Camera-type eye (tissue), 1 donor: ENCODE data around the gene KRTAP4-9. TPM values are rescaled to one million over a fixed set of nuclear protein-coding genes. Genes with fewer than 3 reads are reported as not detected.

Experiments
- total RNA-seq: library from RNA; depleted of rRNA; stranded (reverse); fragments of >200 nt; gene quantifications from one replicate; pipeline ENCODE4 v1.2.3, GENCODE V29; 2014

The KRTAP4-9 gene
- total RNA-seq, result not detected

GRCh38 chr17:41105347-41105746 lies at the start of gene KRTAP4-9:
Gene KRTAP4-9, plus strand, starts transcription at chr17:41105389. Its CDS starts 0 bp downstream, at chr17:41105389.

DNA sequence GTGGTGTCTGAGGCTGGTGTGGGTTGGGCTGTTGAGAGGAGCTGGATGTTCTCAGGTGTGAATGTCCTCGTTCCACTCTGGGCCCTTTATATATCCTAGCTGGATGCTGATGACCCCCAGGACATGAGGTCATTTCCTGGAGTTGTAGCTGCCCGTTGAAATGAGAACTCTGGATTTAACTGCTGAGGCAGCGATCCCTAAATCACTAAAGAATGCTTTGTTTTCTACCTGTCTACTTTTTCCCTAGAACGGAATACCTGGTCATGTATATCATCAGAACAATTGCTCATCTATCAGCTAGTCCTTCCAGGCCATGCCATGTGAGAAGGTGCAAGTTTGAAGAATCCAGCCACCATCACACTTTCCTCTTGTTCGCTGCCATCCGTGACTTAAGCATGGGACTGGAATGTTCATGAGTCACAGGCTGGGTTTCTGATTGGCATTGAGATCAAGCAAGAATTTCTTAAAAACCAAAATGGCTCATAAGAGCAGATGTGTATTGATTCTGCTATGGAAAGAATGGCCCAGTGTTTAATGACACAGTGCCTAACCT lies 45.1 kb upstream of the KRTAP4-9 start, which contains the start of gene KRTAP2-3:
Gene KRTAP2-3, minus strand, starts transcription at position 63 of the 553 bp plus-strand sequence. CDS start 64 bp downstream, outside the sequence.

DNA sequence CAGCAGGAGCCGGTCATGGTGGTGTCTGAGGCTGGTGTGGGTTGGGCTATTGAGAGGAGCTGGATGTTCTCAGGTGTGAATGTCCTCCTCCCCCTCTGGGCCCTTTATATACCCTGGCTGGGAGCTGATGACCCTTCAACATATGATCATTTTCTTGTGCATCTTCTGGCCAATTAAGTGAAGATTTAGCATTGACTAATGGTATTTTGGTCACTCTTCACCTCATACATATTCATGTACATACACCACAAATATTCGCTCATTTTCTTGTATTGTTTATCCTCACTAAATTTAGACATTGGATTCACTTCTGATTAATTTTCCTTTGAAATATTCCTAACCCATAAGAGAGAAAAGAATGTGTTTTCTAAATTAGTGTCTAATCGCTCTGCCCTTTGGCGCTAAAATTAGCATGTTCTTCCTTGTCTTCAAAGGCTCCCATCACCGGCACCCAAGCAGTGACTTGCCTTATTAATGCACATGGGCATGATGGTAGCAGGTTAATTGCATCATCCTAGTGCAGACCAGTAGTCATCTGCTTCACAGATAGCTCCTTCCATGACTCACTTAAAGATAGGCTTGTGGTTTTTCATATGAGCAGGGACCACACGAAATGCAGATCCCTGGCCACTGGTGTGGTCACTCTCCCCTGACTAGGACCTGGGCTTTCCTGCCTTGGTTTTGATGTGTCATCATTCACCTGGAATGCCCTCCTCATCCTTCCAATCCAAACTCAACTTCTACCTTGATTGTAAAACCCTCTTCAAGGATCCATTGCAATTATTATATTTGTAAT lies 39.2 kb upstream of the KRTAP4-9 start, which contains the start of gene KRTAP2-4:
Gene KRTAP2-4, minus strand, starts transcription at position 51 of the 796 bp plus-strand sequence. Its CDS starts 34 bp downstream, at position 17.

DNA sequence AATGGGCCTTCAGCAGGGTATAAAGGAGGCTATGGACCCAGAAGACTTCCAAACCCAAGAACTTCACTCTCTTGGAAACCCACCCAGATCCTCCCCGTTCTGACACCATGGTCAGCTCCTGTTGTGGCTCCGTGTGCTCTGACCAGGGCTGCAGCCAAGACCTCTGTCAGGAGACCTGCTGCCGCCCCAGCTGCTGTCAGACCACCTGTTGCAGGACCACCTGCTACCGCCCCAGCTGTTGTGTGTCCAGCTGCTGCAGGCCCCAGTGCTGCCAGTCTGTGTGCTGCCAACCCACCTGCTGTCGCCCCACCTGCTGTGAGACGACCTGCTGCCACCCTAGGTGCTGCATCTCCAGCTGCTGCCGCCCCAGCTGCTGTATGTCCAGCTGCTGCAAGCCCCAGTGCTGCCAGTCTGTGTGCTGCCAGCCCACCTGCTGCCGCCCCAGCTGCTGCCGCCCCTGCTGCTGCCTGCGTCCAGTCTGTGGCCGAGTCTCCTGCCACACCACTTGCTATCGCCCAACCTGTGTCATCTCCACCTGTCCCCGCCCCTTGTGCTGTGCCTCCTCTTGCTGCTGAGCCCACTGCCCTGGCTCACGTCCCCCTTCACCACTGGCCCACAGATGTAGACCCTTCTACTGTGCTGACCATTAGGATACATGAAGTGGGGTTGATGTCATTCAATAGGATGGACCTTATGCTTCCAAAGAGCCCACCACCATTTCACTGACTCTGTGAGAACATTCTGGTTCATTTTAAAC lies 20.9 kb upstream of the KRTAP4-9 start, which contains the start of gene KRTAP4-7:
Gene KRTAP4-7, plus strand, starts transcription at position 51 of the 757 bp plus-strand sequence. Its CDS starts 57 bp downstream, at position 108.

DNA sequence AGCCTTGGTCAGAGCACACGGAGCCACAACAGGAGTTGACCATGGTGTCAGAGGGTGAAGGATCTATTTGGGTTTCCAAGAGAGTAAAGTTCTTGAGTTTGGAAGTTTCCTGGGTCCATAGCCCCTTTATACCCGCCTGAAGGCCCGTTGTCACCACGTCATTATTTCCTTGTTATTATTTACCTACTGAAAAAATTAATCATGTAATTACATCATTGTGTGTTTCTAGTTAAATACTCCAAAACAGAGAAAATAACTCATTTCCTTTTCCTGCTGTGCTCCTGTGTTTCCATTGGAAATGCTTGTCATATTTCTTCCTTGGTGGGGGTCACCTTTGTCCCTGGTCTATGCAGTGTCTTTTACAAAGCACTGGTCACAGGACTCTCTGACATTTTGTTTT lies 7.1 kb upstream of the KRTAP4-9 start, which contains the start of gene KRTAP4-8:
Gene KRTAP4-8, minus strand, starts transcription at position 101 of the 400 bp plus-strand sequence. Its CDS starts 58 bp downstream, at position 43.

GRCh38 chr17:41101586-41102259 lies 3.5 kb upstream of the KRTAP4-9 start, which contains the start of gene KRTAP4-16:
Gene KRTAP4-16, minus strand, starts transcription at chr17:41102209. Its CDS starts 0 bp downstream, at chr17:41102209.

DNA sequence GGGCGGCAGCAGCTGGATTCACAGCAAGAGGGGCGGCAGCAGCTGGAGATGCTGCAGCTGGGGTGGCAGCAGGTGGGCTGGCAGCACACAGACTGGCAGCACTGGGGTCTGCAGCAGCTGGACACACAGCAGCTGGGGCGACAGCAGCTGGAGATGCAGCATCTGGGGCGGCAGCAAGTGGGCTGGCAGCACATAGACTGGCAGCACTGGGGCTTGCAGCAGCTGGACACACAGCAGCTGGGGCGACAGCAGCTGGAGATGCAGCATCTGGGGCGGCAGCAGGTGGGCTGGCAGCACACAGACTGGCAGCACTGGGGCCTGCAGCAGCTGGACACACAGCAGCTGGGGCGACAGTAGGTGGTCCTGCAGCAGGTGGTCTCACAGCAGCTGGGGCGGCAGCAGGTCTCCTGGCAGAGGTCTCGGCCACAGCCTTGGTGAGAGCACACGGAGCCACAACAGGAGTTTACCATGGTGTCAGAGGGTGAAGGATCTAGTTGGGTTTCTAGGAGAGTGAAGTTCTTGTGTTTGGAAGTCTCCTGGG lies 12.7 kb downstream of the KRTAP4-9 start, which contains the start of gene KRTAP4-11:
Gene KRTAP4-11, minus strand, starts transcription at position 528 of the 541 bp plus-strand sequence. Its CDS starts 58 bp downstream, at position 470.

GRCh38 chr17:41123991-41124371 lies 18.8 kb downstream of the KRTAP4-9 start, which contains the start of gene KRTAP4-12:
Gene KRTAP4-12, minus strand, starts transcription at chr17:41124182. Its CDS starts 60 bp downstream, at chr17:41124122.

DNA sequence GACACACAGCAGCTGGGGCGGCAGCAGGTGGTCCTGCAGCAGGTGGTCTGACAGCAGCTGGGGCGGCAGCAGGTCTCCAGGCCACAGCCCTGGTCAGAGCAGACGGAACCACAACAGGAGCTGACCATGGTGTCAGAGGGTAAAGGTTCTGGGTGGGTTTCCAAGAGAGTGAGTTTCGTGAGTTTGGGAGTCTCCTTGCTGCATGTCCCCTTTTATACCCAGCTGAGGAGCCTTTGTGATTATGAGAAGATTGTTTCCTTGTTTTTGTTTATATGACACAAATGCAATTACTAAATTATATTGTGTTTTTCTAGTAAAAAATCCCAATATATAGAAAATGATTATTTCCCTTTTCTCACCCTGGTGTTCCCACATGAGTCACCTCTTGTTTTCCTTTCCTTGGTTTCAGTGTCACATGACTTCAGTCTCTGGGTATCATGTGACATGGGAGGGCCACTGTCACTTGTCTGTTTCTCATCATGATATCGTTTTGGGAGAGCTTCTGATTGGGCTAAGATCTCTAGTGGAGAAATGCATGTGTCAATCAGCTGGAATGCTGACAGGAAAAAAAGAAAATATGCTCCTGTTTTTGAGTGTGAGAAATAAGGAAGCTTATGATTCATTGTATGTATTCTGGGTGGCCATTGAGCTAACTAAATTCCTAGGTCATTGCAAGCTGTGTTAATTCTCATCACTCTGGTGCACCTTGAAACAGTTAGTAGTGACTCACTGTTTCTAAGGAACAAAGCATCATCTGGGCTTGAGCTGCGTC lies 35.4 kb downstream of the KRTAP4-9 start, which contains the start of gene KRTAP4-6:
Gene KRTAP4-6, minus strand, starts transcription at position 185 of the 772 bp plus-strand sequence. Its CDS starts 57 bp downstream, at position 128.

DNA sequence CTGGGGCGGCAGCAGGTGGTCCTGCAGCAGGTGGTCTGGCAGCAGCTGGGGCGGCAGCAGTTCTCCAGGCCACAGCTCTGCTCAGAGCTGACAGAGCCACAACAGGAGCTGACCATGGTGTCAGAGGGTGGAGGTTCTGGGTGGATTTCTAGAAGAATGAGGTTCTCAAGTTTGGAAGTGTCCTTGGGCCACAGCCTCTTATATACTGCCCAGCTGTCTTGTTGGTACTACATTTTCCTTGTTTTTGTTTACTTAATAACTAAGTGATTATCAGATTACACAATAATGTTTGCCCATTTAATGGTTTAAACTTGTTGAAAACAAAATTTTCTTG lies 44.4 kb downstream of the KRTAP4-9 start, which contains the start of gene KRTAP4-5:
Gene KRTAP4-5, minus strand, starts transcription at position 174 of the 334 bp plus-strand sequence. Its CDS starts 58 bp downstream, at position 116.

Other genes with a start within 250 kb of the KRTAP4-9 start
- gene KRT12, start 238.2 kb upstream of the KRTAP4-9 start, total RNA-seq, result 50.0 TPM
- gene KRT20, start 220.1 kb upstream of the KRTAP4-9 start, total RNA-seq, result not detected
- 9.0 TPM for gene KRT23, start 167.7 kb upstream of the KRTAP4-9 start, total RNA-seq
- 0.44 TPM for gene KRT39, start 138.4 kb upstream of the KRTAP4-9 start, total RNA-seq
- gene KRT40, start 121.1 kb upstream of the KRTAP4-9 start, total RNA-seq, result 1.4 TPM
- gene KRTAP3-3, start 111.2 kb upstream of the KRTAP4-9 start, total RNA-seq, result not detected
- gene KRTAP3-2, start 105.5 kb upstream of the KRTAP4-9 start, total RNA-seq, result not detected
- not detected for gene KRTAP3-1, start 96.3 kb upstream of the KRTAP4-9 start, total RNA-seq
- not detected for gene KRTAP1-5, start 78.2 kb upstream of the KRTAP4-9 start, total RNA-seq
- gene KRTAP1-4, start 75.2 kb upstream of the KRTAP4-9 start, total RNA-seq, result not detected
- gene KRTAP1-3, start 70.5 kb upstream of the KRTAP4-9 start, total RNA-seq, result not detected
- gene KRTAP1-1, start 63.9 kb upstream of the KRTAP4-9 start, total RNA-seq, result not detected
- gene KRTAP2-1, start 58.1 kb upstream of the KRTAP4-9 start, total RNA-seq, result not detected
- gene KRTAP2-2, start 50.2 kb upstream of the KRTAP4-9 start, total RNA-seq, result not detected
- not detected for gene KRTAP2-3, start 45.3 kb upstream of the KRTAP4-9 start, total RNA-seq
- gene KRTAP2-4, start 39.5 kb upstream of the KRTAP4-9 start, total RNA-seq, result not detected
- gene KRTAP4-7, start 21.2 kb upstream of the KRTAP4-9 start, total RNA-seq, result not detected
- gene KRTAP4-8, start 7.2 kb upstream of the KRTAP4-9 start, total RNA-seq, result not detected
- gene KRTAP4-16, start 3.2 kb upstream of the KRTAP4-9 start, total RNA-seq, result not detected
- gene KRTAP4-11, start 13.0 kb downstream of the KRTAP4-9 start, total RNA-seq, result not detected
- not detected for gene KRTAP4-12, start 18.8 kb downstream of the KRTAP4-9 start, total RNA-seq
- not detected for gene KRTAP4-6, start 35.2 kb downstream of the KRTAP4-9 start, total RNA-seq
- not detected for gene KRTAP4-5, start 44.4 kb downstream of the KRTAP4-9 start, total RNA-seq
- gene KRTAP4-4, start 55.4 kb downstream of the KRTAP4-9 start, total RNA-seq, result not detected
- not detected for gene KRTAP4-3, start 62.8 kb downstream of the KRTAP4-9 start, total RNA-seq
- not detected for gene KRTAP4-2, start 72.8 kb downstream of the KRTAP4-9 start, total RNA-seq
- gene KRTAP4-1, start 79.5 kb downstream of the KRTAP4-9 start, total RNA-seq, result not detected
- not detected for gene KRTAP9-1, start 84.5 kb downstream of the KRTAP4-9 start, total RNA-seq
- gene KRTAP9-2, start 121.3 kb downstream of the KRTAP4-9 start, total RNA-seq, result not detected
- gene KRTAP9-3, start 127.1 kb downstream of the KRTAP4-9 start, total RNA-seq, result not detected
- gene KRTAP9-8, start 132.6 kb downstream of the KRTAP4-9 start, total RNA-seq, result 0.44 TPM
- not detected for gene KRTAP9-4, start 144.3 kb downstream of the KRTAP4-9 start, total RNA-seq
- not detected for gene KRTAP9-9, start 150.0 kb downstream of the KRTAP4-9 start, total RNA-seq
- not detected for gene KRTAP9-6, start 160.0 kb downstream of the KRTAP4-9 start, total RNA-seq
- gene KRTAP9-7, start 170.3 kb downstream of the KRTAP4-9 start, total RNA-seq, result not detected
- gene KRTAP29-1, start 197.5 kb downstream of the KRTAP4-9 start, total RNA-seq, result not detected
- not detected for gene KRTAP16-1, start 203.9 kb downstream of the KRTAP4-9 start, total RNA-seq
- not detected for gene KRTAP17-1, start 210.3 kb downstream of the KRTAP4-9 start, total RNA-seq
- not detected for gene KRT33A, start 245.4 kb downstream of the KRTAP4-9 start, total RNA-seq